LNCAP (cell line): Measurements from ENCODE around the gene SLC12A9.

Experiments used
- CTCF ChIP-seq: fragments of 450-650 bp; IDR thresholded peaks from 2 replicates; pipeline ENCODE4 v1.5.1; 2017; ENCODE audit warnings: mild to moderate bottlenecking

SLC12A9 gene

GRCh38 chr7:100873599-100874299, 21.2 kb downstream of the SLC12A9 start:
- TF ChIP-seq CTCF: no peak

- no peak for TF ChIP-seq CTCF
Measured at GRCh38 chr7:100874300-100874576, 21.7 kb downstream of the SLC12A9 start.

- no peak for TF ChIP-seq CTCF
Measured at GRCh38 chr7:100874577-100875355, 22.3 kb downstream of the SLC12A9 start, which contains the start of gene SRRT. SRRT (plus strand) TSS chr7:100875103; CDS start chr7:100875591, 488 bp downstream.

- no peak for TF ChIP-seq CTCF
Measured at GRCh38 chr7:100875356-100875751, 22.8 kb downstream of the SLC12A9 start.

- TF ChIP-seq CTCF: no peak
Measured at GRCh38 chr7:100878013-100878412, 25.5 kb downstream of the SLC12A9 start.

GRCh38 chr7:100878685-100879084, 26.2 kb downstream of the SLC12A9 start:
- no peak for TF ChIP-seq CTCF

GRCh38 chr7:100879685-100880261, 27.3 kb downstream of the SLC12A9 start:
- no peak for TF ChIP-seq CTCF
